HG02610 (cell line): ENCODE measurements around the gene ZNF267.
"Not testable (repeated sequence)": the region's sequence is repeated elsewhere in the genome, so short reads cannot be mapped to it uniquely, and the experiment has no call there.

ENCODE experiments used
- ATAC-seq: cut with Tn5 transposase; IDR thresholded peaks from one replicate; pipeline ENCODE4 v1.9.1; 2021; ENCODE audit warnings: mild to moderate bottlenecking, moderate library complexity; ENCODE audit not compliant: unreplicated experiment

Gene ZNF267

DNA sequence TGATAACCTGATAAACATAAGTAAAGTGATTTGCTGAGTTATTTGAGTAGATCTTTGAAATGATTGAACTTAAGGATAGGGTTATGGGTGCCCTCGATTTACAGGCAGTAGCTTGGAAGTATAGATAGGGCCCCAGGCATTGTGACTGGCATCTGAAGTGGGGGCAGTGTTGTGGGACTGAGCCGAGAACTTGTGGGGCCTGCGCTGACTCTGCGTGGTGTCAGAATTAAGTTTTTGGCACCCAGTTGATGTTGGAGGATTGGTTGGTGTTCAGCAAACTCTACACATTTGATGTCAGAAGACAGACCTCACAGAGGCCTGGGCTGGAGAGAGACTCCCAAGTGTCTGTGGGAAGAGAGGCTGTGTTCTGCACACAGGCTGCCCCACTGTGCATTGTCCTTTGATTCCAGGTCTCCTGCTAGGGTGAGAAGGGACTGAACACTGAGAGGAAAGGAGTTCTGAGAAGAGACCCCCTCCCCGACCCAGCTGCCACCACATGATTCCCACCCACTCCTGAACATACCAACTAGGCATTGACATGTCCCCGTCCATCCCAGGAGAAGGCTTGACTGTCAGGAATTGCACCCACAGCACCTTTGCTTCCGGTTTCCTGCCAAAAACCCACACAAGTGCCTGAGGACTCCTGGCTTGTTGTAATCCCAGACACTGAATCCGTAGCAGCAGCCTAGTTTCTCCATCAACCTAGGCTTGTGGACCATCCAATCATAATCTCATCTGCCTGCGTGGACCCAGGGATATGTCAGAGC, 4.5 kb downstream of the ZNF267 start:
- no peak for ATAC-seq

DNA sequence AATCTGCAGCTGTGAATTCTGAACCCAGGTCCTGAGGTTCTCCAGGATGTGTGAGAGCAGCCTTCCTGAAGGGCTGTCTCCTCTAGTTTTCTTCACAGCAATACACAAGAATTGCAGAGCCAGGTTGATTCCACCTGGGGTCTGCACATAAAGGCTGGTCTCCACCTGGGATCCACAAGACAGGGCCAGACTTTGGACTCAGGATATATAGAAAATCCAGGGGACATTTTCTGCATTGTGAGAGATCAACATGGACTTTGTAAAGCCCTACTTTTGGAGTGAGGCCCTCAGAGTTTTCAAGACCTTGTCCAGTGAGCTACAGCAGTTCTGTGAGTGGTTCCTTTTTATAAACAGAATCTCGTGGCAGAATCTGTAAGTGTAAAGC, 6.3 kb downstream of the ZNF267 start:
- no peak for ATAC-seq

DNA sequence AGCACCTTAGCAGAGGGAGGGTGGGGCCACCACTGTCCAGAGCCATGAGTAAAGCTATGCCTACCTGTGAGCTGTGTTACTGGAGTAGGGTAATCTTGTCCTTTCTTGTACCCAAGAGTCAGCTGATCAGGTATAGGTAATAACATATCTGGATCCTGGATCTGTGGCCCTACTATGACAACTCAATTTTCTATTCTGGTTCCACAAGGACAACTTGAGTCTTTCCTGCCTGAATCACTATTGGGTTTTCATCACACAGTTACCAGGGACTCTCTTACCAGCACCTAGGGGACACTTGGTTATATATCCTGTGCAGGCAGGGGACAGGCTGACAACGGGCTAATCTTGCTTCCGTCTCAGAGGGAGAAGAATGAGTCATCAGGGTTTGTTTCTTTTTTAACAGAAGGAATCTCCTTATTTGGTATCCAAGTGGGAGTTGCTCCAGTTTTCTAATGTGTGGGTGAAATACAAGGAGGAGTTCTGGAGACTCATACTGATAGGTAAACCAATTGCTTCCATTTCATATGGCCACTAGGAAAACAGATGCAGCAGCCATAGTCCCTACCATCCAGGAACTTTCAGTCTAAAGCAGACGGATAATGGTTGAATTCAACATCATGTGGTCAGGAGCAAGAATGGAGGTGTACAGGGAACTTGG, 6.8 kb downstream of the ZNF267 start:
- peak; percentile 51 for ATAC-seq

DNA sequence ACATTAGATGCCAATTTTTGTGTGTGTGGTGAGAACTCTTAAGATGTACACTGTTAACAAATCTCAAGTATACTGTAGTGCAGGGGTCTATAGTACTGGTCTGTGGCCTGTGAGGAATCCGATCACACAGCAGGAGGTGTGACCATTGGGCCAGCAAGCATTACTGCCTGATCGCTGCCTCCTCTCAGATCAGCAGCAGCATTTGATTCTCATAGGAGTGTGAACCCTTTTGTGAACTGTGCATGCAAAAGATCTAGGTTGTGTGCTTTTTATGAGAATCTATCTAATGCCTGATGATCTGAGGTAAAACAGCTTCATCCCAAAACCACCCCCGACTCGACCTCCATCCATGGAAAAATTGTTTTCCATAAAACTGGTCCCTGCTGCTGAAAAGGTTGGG, 12.6 kb downstream of the ZNF267 start:
- no peak for ATAC-seq

DNA sequence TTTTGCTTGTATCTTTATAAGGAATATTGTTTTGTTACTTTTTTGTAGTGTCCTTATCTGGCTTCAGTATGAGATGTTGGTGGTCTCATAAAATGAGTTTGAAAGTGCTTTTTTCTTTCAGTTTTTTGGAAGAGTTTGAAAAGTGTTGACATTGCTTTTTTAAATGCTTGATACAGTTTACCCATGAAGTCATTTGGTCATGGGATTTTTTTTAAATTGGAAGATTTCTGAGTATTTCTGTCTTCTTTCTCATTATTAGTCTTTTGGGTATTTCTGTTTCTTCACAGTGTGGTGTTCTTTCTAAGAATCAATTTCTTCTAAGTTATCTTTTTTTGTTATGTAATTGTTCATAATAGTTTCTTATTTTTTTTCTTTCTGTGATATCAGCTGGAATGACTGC, 15.1 kb downstream of the ZNF267 start:
- ATAC-seq: no peak

DNA sequence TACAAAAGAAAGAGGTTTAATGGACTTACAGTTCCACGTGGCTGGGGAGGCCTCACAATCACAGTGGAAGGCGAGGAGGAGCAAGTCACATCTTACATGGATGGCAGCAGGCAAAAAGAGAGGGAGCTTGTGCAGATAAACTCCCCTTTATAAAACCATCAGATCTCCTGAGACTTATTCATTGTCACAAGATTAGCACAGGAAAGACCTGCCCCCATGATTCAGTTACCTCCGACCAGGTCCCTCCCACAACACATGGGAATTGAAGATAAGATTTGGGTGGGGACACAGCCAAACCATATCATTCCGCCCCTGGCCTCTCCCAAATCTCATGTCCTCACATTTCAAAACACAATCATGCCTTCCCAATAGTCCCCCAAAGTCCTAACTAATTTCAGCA, 18.5 kb downstream of the ZNF267 start:
- not testable (repeated sequence) for ATAC-seq

DNA sequence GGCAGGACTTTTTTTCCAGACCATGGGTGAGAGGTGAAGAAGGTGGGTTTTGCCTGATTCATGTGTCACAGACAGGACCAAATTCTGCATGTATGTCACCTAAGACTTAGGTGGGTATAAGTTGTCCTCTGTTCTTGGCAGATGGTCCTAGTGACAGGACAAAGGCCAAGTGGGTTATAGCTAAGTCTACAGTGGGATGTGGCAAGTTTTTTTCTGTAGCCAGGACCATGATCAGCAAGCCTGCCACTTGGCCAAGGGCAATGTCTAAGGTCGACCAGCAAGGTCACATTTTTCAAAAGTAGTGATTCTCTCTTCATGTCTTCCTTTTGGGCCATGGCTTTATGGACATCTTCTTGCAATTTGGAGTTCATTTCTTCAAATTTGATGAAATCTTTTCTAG, 20.2 kb downstream of the ZNF267 start:
- no peak for ATAC-seq

DNA sequence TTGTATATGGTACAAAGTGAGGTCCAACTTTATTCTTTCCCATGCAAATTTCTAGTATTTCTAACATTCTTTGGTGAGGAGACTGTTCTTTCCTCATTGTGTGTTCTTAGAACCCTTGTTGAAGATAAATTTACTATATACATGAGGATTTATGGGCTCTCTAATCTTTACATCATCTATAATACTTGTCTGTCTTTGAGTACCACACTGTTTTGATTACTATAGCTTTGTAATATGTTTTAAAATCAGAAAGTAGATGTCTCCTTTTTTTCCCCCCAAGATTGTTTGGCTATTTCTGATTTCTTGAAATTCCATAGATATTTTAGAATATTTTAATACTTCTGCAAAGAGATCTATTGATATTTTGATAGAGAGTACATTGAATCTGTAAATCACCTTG, 23.7 kb downstream of the ZNF267 start:
- no peak for ATAC-seq

DNA sequence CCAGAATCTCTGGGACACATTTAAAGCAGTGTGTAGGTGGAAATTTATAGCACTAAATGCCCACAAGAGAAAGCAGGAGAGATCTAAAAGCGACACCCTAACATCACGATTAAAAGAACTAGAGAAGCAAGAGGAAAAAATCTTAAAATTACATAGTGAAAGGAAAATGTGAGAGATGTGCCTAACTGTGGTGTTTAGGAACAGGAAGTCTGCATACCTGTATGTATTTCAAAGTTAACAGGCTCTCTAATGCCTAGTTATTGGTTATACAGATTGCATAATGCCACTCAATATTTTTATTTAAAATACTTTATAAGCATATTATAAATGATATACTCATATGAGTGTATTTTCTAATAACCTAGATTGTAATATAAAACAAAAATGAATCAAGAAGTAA, 25.9 kb downstream of the ZNF267 start:
- ATAC-seq: no peak

DNA sequence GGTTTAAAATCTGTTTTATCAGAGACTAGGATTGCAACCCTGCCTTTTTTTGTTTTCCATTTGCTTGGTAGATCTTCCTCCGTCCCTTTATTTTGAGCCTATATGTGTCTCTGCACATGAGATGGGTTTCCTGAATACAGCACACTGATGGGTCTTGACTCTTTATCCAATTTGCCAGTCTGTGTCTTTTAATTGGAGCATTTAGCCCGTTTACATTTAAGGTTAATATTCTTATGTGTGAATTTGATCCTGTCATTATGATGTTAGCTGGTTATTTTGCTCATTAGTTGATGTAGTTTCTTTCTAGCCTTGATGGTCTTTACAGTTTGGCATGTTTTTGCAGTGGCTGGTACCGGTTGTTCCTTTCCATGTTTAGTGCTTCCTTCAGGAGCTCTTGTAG, 31.0 kb downstream of the ZNF267 start:
- not testable (repeated sequence) for ATAC-seq

DNA sequence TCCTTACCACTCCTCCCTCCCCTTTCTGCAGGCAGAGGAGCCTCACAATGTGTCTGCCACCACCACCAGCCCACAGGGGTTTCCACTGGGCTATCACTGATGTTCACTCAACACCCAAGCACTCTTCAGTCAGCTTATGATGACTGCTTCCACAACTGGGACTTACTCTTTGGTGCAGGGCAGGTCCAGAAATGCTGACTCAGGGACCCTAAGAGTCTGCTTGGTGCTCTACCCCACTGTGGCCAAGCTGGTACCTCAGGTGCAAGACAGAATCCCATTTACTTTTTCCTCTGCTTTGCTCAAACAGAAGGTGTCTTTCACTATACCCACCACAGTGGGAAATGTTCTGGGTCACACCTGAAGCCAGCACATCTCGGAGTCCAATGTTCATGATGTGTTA, 40.1 kb downstream of the ZNF267 start:
- no peak for ATAC-seq

DNA sequence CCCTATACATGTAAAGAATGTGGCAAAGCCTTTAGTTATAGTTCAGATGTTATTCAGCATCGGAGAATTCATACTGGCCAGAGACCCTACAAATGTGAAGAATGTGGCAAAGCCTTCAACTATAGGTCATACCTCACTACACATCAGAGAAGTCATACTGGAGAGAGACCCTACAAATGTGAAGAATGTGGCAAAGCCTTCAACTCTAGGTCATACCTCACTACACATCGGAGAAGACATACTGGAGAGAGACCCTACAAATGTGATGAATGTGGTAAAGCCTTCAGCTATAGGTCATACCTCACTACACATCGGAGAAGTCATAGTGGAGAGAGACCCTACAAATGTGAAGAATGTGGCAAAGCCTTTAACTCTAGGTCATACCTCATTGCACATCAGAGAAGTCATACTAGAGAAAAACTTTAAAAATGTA, 42.5 kb downstream of the ZNF267 start:
- ATAC-seq: no peak

DNA sequence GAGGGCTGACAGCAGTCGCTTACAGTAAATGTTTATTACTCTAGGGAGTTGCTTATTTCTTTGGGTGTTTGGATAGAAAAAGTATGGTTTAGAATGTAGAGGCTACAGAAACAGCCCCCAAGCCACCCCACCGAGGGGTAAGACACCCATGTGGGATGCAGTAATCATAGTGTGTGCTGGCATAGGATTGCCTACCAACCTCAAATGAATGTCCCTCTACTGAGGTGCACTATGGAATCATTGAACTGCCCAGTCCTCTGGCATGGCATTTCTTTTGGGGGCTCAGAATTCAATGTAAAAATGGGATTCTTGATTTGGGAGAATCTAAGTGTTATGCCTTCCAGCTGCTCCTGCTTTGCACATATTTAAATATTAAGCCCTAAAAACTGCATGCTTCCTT, 46.8 kb downstream of the ZNF267 start:
- ATAC-seq: no peak

DNA sequence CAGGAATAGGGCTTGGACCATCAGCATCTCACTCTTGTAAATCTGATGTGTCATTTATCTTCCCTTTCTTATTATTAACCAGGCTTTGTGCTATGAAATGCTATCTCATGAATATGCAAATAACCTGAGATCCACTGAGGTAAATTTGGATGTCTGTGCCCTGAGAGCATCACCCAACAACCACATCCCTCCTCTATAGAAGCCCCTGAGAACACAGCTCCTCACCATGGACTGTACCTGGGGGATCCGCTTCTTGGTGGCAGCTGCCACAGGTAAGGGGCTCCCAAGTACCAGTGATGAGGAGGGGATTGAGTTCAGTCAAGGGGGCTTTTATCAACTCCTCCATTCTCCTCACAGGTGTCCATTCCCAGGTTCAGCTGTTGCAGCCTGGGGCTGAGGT, 78.2 kb downstream of the ZNF267 start:
- not testable (repeated sequence) for ATAC-seq

DNA sequence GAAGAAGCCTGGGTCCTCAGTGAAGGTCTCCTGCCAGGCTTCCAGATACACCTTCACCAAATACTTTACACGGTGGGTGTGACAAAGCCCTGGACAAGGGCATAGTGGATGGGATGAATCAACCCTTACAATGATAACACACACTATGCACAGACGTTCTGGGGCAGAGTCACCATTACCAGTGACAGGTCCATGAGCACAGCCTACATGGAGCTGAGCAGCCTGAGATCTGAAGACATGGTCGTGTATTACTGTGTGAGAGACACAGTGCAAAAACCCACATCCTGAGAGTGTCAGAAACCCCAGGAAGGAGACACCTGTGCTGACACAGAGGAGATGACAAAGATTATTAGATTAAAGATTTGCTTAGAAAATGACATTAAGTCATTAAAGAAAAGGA, 78.6 kb downstream of the ZNF267 start:
- not testable (repeated sequence) for ATAC-seq

DNA sequence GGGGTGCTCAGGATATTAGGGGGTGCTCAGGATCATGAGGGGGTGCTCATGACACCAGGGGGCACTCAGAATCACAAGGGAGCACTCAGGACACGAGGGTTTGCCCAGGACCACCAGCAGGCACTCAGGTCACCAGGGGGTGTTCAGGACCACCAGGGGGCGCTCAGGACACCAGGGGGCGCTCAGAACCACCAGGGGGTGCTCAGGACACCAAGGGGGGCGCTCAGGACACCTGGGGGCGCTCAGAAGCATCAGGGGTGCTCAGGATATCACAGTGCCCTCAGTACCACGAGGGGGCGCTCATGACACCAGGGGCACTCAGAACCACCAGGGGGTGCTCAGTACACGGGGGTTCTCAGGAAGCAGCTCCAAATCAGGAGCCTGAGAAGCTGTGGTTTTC, 82.6 kb downstream of the ZNF267 start:
- not testable (repeated sequence) for ATAC-seq

DNA sequence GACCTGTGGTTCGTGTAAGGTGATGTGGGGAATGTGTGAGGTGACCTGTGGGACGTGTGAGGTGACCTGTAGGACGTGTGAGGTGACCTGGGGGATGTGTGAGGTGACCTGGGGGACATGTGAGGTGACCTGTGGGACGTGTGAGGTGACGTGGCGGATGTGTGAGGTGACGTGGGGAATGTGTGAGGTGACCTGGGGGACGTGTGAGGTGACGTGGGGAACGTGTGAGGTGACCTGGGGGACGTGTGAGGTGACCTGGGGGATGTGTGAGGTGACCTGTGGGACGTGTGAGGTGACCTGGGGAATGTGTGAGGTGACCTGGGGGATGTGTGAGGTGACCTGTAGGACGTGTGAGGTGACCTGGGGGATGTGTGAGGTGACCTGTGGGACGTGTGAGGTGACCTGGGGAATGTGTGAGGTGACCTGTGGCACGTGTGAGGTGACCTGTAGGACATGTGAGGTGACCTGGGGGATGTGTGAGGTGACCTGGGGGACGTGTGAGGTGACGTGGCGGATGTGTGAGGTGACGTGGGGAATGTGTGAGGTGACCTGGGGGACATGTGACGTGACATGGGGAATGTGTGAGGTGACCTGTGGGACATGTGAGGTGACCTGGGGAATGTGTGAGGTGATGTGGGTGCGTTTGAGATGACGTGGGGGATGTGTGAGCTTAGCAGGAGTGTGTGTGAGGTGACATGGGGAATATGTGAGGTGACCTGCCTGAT, 86.7 kb downstream of the ZNF267 start:
- ATAC-seq: not testable (repeated sequence)
